HG03520 (cell line): Measurements from ENCODE around the gene CPEB4.

Experiments used
- ATAC-seq: cut with Tn5 transposase; IDR thresholded peaks from one replicate; pipeline ENCODE4 v1.9.1; 2021; ENCODE audit warnings: mild to moderate bottlenecking, moderate library complexity; ENCODE audit not compliant: unreplicated experiment

CPEB4 gene

GRCh38 chr5:173971681-173972345, 83.7 kb downstream of the CPEB4 start:
- no peak for ATAC-seq

DNA sequence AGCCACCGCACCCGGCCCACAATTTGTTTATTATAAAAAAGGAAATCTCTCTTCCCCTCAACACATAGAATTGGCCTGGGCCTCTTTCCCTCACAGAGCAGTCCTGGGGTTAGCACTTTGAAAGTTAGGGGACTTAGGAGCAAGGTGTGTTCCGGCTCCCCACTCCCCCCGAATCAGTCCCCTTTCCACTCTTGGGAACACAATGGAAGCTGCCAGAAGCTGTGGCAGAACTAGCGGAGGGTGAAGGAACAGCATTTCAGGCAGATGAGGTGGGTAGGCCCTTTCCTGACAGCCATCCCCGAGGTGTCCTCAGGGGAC, 84.4 kb downstream of the CPEB4 start:
- ATAC-seq, result no peak

DNA sequence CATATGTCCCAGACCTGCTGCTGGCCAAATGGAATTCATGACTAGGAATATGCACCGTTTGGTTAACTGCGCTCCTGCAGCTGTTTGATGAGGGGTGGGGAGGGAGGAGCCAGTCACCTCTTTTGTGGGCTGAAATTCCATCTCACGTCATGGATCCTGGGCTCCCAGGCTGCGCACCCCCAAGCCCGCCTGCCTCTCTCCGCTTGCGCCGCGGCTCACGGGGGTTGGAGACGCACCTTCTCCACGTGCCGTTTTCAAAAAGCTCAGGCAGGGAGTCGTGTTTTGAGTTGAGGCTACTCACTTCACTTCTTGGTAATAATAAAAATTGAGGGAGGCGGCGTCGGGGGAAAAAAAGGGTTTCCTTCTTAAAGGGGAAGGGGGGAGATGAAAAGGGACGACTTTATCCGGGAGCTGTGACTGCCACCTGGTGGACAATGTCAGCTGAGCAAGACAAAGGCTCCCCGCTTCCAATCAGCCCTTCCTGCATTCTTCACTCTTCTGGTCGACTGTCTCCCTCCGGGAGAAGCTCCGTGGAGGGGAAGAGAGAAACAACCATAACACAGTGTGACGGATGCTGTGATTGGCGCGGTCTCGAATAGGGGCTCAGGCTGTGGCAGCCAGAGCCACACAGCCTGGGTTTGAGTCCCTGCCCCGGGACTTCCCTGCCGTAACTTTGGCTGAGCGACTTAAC, 84.9 kb downstream of the CPEB4 start:
- peak; percentile 60 for ATAC-seq

DNA sequence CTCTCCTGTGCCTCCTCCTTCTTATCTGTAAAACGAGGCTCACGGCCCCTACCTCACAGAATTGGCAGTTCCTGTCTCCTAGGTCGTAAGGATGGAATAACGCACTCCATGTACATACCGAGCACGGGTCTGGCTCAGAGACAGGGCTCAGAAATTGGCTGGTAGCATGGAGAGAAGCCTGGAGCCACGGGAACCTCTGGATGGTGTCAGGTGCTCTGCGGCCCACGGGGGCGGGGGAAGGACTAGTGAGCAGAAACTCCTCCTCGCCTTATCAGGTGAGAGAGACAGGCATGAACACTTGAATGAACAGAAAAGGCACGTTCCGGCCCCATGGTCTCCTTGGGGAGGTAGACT, 85.4 kb downstream of the CPEB4 start:
- ATAC-seq, result no peak

DNA sequence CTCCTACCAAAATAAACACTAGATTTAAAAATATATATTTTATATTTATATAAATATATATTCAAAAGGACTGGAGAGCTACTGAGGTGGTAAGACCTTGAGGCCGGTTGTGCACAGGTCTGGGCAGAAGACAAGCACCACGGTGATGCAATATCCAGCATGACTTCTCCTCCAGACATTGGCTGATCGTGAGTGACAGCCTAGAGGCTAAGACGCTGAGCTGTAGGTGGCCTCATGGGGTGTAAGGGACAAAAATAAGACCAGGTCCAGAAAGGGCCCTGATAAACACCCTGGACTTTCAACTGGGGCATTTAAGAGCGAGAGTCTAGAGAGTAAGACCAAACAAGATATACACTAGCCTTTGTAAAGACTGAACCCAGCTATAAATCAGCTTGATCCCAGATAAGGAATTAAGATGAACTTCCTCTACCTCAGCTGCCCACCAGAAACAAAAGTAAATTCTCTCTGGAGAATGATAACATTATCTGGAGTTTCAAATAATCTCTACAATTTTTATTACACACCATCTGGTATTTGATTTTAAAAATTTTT, 86.6 kb downstream of the CPEB4 start:
- ATAC-seq, result no peak

GRCh38 chr5:173981185-173981761, 93.1 kb downstream of the CPEB4 start:
- no peak for ATAC-seq

GRCh38 chr5:173984218-173984617, 96.1 kb downstream of the CPEB4 start:
- ATAC-seq, result no peak

DNA sequence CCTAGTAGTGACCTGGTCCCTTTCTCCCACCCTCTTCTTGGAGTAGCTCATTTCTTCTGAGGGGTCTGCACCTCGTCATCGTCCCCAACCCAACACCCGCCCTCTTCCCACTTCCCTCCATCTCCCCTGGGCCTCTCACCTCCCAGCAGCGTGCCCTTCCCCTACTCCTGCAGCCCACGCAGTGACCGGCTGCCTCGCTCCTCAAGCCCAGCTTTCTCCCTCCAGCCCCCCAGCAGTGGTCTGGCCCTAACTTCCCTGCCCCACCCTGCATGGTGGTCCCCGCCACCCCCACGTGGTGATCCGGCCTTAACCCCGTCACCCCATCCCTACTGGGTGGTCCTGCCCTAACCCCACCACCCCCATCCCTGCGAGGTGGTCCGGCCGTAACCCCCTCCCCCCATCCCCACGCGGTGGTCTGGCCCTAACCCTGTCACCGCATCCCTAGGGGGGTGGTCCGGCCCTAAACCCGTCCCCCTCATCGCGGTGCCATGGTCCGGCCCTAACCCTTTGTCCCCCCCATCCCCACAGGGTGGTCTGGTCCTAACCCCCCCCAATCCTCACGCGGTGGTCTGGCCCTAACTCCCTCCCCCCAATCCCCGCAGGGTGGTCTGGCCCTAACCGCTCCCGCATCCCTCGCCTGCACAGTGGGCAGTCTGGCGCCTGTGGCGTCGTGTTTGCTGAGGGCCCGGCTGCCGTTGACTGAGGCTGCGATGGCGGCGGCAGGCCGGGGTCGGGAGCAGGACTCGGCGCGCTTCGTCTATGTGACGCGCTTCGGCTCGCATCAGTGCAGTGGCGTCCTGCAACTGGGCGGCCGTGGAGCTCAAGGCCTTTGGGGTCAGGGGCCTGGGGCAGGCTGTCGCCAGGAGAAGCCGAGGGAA, 100.6 kb downstream of the CPEB4 start, which contains the start of gene C5orf47:
C5orf47 (plus strand) TSS at position 617 of the 878 bp plus-strand sequence; CDS start at position 711, 94 bp downstream.
- no peak for ATAC-seq

DNA sequence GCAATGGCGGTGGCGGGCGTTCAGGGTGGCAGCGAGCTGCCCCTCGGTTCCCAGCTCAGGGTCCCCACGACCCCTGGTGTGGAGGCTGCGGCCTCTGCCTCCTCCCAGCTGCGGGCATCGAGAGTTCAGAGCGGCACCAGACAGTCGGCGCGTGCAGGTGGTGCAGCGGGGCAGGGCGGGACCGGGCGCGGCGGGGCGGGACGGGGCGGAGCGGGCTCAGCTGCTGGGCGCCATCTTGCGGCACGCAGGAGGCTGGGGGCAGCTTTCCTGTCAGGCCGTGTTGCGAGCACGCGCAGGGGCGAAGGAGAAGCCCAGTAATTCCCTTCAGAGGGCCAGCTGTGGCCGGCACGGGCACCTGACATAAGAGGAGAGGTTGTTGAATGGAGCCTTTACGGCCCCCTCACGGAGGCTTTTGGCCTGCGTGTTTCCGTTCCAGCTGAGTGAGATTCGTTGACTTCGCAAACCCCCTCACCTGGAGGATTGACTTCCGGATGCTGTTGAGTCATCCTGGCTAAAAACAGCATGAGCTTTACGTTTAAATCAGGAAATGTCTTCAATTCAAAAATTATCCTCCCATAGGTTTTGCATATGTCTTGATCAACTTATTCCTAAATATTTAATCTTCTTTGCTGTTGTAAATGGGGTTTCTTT, 101.4 kb downstream of the CPEB4 start:
- ATAC-seq, result no peak

DNA sequence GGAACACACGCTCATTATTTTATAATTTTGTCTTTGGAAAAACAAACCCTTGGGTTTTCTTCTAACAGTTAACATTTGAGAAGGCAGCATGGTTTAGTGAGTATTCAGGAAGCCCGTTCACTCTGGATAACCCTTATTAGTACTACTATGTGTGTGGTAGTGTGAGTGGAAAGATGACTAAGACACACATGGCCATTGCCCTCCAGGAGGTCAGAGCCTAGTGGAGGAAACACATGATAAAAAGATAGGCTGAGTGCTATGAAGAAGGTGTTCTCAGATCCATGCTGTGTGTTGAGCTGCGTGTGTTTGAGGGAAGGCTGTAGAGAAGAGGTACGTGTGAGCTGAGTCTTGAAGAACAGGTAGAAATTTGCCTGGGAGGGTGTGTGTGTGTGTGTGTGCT, 109.2 kb downstream of the CPEB4 start:
- no peak for ATAC-seq

DNA sequence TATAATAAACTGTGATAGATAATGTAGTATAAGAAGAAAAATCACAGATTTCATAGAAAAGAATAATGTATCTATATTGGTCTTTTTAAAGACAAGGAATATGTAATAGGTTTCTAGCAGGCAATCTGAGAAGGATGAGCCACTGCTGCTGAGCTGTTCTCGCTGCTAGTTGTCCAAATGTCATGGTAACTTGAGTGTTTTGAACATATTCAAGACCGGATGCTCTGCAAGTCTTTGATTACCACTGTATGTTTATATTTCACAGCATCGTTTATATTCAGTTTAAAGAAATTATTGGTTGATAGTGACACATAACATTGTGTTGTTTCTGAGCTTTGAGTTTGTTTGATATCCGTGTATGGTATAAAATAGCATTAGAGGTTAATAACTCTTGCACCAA, 110.4 kb downstream of the CPEB4 start:
- ATAC-seq, result no peak

- no peak for ATAC-seq
These were observed 111.9 kb downstream of the CPEB4 start for GRCh38 chr5:174000076-174000475.

DNA sequence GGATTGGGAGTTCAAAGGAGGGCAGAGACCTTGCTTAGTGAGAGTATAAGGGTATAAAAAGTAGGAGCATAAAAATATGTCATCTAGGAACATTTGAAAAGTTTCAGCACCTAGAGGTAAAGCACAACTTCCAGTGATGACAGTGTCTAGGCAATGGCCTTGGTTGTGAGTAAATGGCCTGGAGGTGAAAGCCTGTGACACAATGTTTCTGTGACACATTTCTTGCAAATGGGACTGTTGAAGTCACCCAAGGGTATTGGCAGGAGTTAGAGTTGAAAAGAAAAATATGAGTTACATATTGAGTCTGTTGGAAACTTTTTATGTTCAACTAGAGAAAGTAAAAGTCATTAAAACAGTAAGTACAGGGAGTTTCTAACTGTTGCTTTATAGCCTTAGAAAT, 115.6 kb downstream of the CPEB4 start:
- no peak for ATAC-seq

- no peak for ATAC-seq
These were observed 120.8 kb downstream of the CPEB4 start for GRCh38 chr5:174008922-174009321.

- no peak for ATAC-seq
These were observed 122.2 kb downstream of the CPEB4 start for GRCh38 chr5:174010365-174010764.

DNA sequence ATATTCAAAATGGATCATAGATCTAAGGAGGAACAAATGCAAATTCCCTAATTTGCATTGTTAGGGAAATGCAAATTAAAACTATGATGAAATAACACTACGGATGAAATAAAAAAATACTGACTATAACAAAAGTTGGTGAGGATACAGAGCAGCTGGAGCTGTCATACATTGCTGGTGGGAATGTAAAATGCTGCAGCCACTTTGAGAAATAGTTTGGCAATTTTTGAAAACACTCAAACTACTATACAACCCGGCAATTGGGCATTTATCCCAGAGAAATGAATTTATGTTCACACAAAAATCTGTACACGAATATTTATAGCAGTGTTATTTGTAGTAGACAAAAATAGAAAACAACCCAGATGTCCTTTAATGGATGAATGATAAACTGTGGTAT, 123.3 kb downstream of the CPEB4 start:
- ATAC-seq, result no peak
